Ovary (tissue), 3 donors: ENCODE data around the gene USP9X.

ENCODE experiments used
- POLR2A ChIP-seq: fragments of 450-650 bp; IDR thresholded peaks from one replicate; pipeline ENCODE4 v1.6.1; 2017; ENCODE audit warnings: antibody characterized with exemption, mild to moderate bottlenecking, moderate library complexity
- TF ChIP-seq, protein P1 (sequence below), 3 donors: fragments of 450-650 bp in 2 of 3; fragments of 200-600 bp in 1 of 3; IDR thresholded peaks; one replicate each; pipeline versions ENCODE4 v1.5.1 to v1.8.0; 2016 to 2022; ENCODE audit warnings: antibody characterized with exemption in 3 of 3, mild to moderate bottlenecking in 1 of 3
- donor health status: DM: no; HTN: no; CAD: no.

DNA sequence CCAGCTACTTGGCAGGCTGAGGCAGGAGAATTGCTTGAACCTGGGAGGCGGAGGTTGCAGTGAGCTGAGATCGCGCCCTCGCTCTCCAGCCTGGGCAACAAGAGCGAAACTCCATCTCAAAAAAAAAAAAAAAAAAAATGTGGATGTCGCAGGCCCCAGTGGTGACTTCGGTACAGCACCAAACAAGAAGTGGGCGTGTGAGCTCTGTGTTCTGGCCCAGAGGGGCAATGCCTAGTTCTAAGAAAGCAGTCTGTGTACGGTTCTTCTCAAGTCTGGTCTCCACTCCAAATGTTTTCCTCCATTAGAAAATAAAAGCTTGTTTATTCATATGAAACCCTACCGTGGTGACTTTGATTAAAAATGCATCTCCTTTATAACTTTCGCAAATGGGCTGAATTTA is 156.7 kb downstream of the USP9X start:
- TF ChIP-seq, protein P1, sequence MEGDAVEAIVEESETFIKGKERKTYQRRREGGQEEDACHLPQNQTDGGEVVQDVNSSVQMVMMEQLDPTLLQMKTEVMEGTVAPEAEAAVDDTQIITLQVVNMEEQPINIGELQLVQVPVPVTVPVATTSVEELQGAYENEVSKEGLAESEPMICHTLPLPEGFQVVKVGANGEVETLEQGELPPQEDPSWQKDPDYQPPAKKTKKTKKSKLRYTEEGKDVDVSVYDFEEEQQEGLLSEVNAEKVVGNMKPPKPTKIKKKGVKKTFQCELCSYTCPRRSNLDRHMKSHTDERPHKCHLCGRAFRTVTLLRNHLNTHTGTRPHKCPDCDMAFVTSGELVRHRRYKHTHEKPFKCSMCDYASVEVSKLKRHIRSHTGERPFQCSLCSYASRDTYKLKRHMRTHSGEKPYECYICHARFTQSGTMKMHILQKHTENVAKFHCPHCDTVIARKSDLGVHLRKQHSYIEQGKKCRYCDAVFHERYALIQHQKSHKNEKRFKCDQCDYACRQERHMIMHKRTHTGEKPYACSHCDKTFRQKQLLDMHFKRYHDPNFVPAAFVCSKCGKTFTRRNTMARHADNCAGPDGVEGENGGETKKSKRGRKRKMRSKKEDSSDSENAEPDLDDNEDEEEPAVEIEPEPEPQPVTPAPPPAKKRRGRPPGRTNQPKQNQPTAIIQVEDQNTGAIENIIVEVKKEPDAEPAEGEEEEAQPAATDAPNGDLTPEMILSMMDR (IDR thresholded peaks at IDR 0.05): no peak
- no peak for TF ChIP-seq POLR2A
